Stomach (tissue), 9 donors: ENCODE data around the gene SPACA7. TPM values are rescaled to one million over a fixed set of nuclear protein-coding genes. Genes with fewer than 3 reads are reported as not detected.
"Not testable (repeated sequence)": the region's sequence is repeated elsewhere in the genome, so short reads cannot be mapped to it uniquely, and the experiment has no call there.

Source experiments
- DNase-seq, 2 donors: peaks; one replicate each; pipeline versions ENCODE4 v3.0.0 to v3.0.0-alpha.2; 2013 to 2019
- H3K27ac ChIP-seq, 5 donors: fragments of 200-600 bp in 4 of 5; sonication (generic) in 4 of 5; one replicate each; pipeline ENCODE4 v1.5.1; 2013 to 2019; ENCODE audit warnings: mild to moderate bottlenecking in 1 of 5, moderate library complexity in 1 of 5
- H3K27me3 ChIP-seq, 3 donors: fragments of 200-600 bp; sonication (generic); one replicate each; pipeline ENCODE4 v1.5.1; 2017 to 2019; ENCODE audit warnings: mixed run types in 1 of 3
- H3K36me3 ChIP-seq, 4 donors: fragments of 200-600 bp; sonication (generic); 1 replicate in 3 of 4; 2 replicates in 1 of 4; pipeline ENCODE4 v1.5.1; 2016 to 2019
- H3K4me1 ChIP-seq, 4 donors: fragments of 200-600 bp; sonication (generic); one replicate each; pipeline ENCODE4 v1.5.1; 2016 to 2019
- H3K4me3 ChIP-seq, 4 donors: fragments of 200-600 bp; sonication (generic) in 3 of 4; one replicate each; pipeline ENCODE4 v1.5.1; 2016 to 2019; ENCODE audit warnings: mild to moderate bottlenecking in 1 of 4
- H3K9me3 ChIP-seq, 4 donors: fragments of 200-600 bp; sonication (generic); one replicate each; pipeline ENCODE4 v1.5.1; 2016 to 2019
- CTCF ChIP-seq, 7 experiments: fragments of 450-650 bp in 4 of 7; fragments of 200-600 bp in 3 of 7; sonication (generic) in 3 of 7; IDR thresholded peaks; one replicate each; pipeline ENCODE4 v1.5.1; 2016 to 2019; ENCODE audit warnings: antibody characterized with exemption in 7 of 7, control low read depth in 2 of 7, mild to moderate bottlenecking in 1 of 7
- EP300 ChIP-seq: sonication (generic); formaldehyde crosslinking; IDR thresholded peaks from one replicate; pipeline ENCODE4 v1.6.1; 2017; ENCODE audit warnings: antibody characterized with exemption
- POLR2A ChIP-seq, 4 donors: fragments of 450-650 bp; IDR thresholded peaks; one replicate each; pipeline ENCODE4 v1.6.1; 2016; ENCODE audit warnings: antibody characterized with exemption in 4 of 4, control low read depth in 2 of 4, mild to moderate bottlenecking in 1 of 4, moderate library complexity in 1 of 4
- POLR2AphosphoS5 ChIP-seq, 3 donors: sonication (generic); formaldehyde crosslinking; IDR thresholded peaks; one replicate each; pipeline ENCODE4 v1.6.1; 2016; ENCODE audit warnings: antibody characterized with exemption in 3 of 3
- WGBS, 5 donors: extraction: QIAGEN DNeasy Blood & Tissue Kit in 3 of 5; methylation state at CpG; one replicate each; pipeline versions ENCODE4 v1.1.5 to v1.1.7; 2013 to 2018; 5-methylcytosine and 5-hydroxymethylcytosine counted together
- intact Hi-C: fragments of 100-400 bp; cut with DNase I; formaldehyde crosslinking; loops from one replicate; pipeline ENCODE4 v1.15.1; 2023; ENCODE audit warnings: low total_unique reads
- polyA plus RNA-seq, 3 donors: library from polyadenylated mRNA; stranded (reverse); fragments of 200-250 nt; gene quantifications; one replicate each; pipeline ENCODE4 v1.2.3, GENCODE V29; 2013
- total RNA-seq, 5 donors: library from RNA; depleted of rRNA; stranded (reverse); fragments of >200 nt; gene quantifications; one replicate each; pipeline versions ENCODE4 v1.1.0 to v1.2.3, GENCODE V29; 2014 to 2016
- donor health status: healthy with polysubstance abuse.
- donor health status: Bipolar disorder and iron deficiency.
- donor health status: healthy.

SPACA7 gene
- total and polyA plus RNA-seq, 8 donors = not detected

- Histone ChIP-seq H3K9me3 (no peaks in the 10 kb centered on the region), H3K4me3 (no peak overlapping the region), H3K27ac (no peak overlapping the region), H3K27me3 (peaks cover 0 to 3% (median 0%) of the 10 kb centered on the region in 3 donors), H3K4me1 (no peaks in the 10 kb centered on the region), H3K36me3 (no peaks in the 10 kb centered on the region)
- 72 to 80% (median 78%) methylated on average over 8 of the region's 8 CpGs for WGBS, 5 donors
- intact Hi-C loops = no loop called here
- no peak for DNase-seq
- TF ChIP-seq POLR2AphosphoS5 (IDR thresholded peaks at IDR 0.05) (no peak), EP300 (no peak), CTCF (IDR thresholded peaks at IDR 0.05) (no peak), POLR2A (IDR thresholded peaks at IDR 0.05) (no peak)
These were observed 15.6 kb downstream of the SPACA7 start for GRCh38 chr13:112391746-112392145.

- no peak for DNase-seq
- Histone ChIP-seq H3K27me3 (peaks cover 0 to 3% (median 0%) of the 10 kb centered on the region in 3 donors), H3K4me3 (no peak overlapping the region), H3K9me3 (no peaks in the 10 kb centered on the region), H3K27ac (no peak overlapping the region), H3K4me1 (no peaks in the 10 kb centered on the region), H3K36me3 (no peaks in the 10 kb centered on the region)
- WGBS, 5 donors = 47 to 92% (median 77%) methylated on average over 4 of the region's 4 CpGs
- intact Hi-C loops = no loop called here
- no peak for TF ChIP-seq POLR2AphosphoS5 (IDR thresholded peaks at IDR 0.05)
- no peak for TF ChIP-seq CTCF (IDR thresholded peaks at IDR 0.05)
- no peak for TF ChIP-seq POLR2A (IDR thresholded peaks at IDR 0.05)
- no peak for TF ChIP-seq EP300
These were observed 16.6 kb downstream of the SPACA7 start for GRCh38 chr13:112392719-112393118.

GRCh38 chr13:112395022-112395421, 18.9 kb downstream of the SPACA7 start:
- H3K4me3 ChIP-seq, H3K27ac ChIP-seq, H3K9me3 ChIP-seq, H3K27me3 ChIP-seq, H3K36me3 ChIP-seq, H3K4me1 ChIP-seq, DNase-seq: not testable (repeated sequence)
- intact Hi-C loops = loop anchor here (5.0 kb wide), 1 partner anchor 1443 kb away; no protein-coding TSS in a partner anchor
- 53 to 60% (median 54%) methylated on average over 16 of the region's 16 CpGs; no CpG with 5 or more reads in 1 of the 5 donors for WGBS, 5 donors

GRCh38 chr13:112395941-112396340, 19.8 kb downstream of the SPACA7 start:
- H3K27ac ChIP-seq, H3K4me3 ChIP-seq, H3K9me3 ChIP-seq, DNase-seq, H3K27me3 ChIP-seq, H3K36me3 ChIP-seq, H3K4me1 ChIP-seq: not testable (repeated sequence)
- 50 to 88% (median 87%) methylated on average over 3 to 13 of the region's 13 CpGs for WGBS, 5 donors
- intact Hi-C loops = loop anchor here (5.0 kb wide), 1 partner anchor 1444 kb away; no protein-coding TSS in a partner anchor

- DNase-seq = no peak
- intact Hi-C loops = loop anchor here (5.0 kb wide), 1 partner anchor 1445 kb away; no protein-coding TSS in a partner anchor
- Histone ChIP-seq H3K9me3 (no peaks in the 10 kb centered on the region), H3K27ac (no peak overlapping the region), H3K27me3 (peaks cover 0 to 6% (median 5%) of the 10 kb centered on the region in 3 donors), H3K4me3 (no peak overlapping the region), H3K36me3 (no peaks in the 10 kb centered on the region), H3K4me1 (no peaks in the 10 kb centered on the region)
- TF ChIP-seq POLR2AphosphoS5 (IDR thresholded peaks at IDR 0.05) (no peak), POLR2A (IDR thresholded peaks at IDR 0.05) (no peak), CTCF (IDR thresholded peaks at IDR 0.05) (no peak), EP300 (no peak)
- WGBS, 5 donors = 79 to 89% (median 86%) methylated on average over 6 to 9 of the region's 9 CpGs
These were observed 21.0 kb downstream of the SPACA7 start for GRCh38 chr13:112397108-112397507.

GRCh38 chr13:112398347-112398746, 22.2 kb downstream of the SPACA7 start:
- not testable (repeated sequence) for H3K27me3 ChIP-seq, H3K4me3 ChIP-seq, H3K36me3 ChIP-seq, H3K27ac ChIP-seq, DNase-seq, H3K9me3 ChIP-seq, H3K4me1 ChIP-seq
- intact Hi-C loops = loop anchor here (5.0 kb wide), 1 partner anchor 1446 kb away; no protein-coding TSS in a partner anchor
- 57 to 79% (median 76%) methylated on average over 2 to 6 of the region's 6 CpGs for WGBS, 5 donors

GRCh38 chr13:112409828-112410227, 33.7 kb downstream of the SPACA7 start:
- intact Hi-C loops = not testable (repeated sequence)
- 52 to 87% (median 84%) methylated on average over 3 of the region's 3 CpGs for WGBS, 5 donors

More at GRCh38 chr13:112409828-112410227, 33.7 kb downstream of the SPACA7 start:
- DNase-seq, H3K4me3 ChIP-seq, H3K36me3 ChIP-seq, H3K27me3 ChIP-seq, H3K4me1 ChIP-seq, H3K27ac ChIP-seq: not testable (repeated sequence)
- H3K9me3 ChIP-seq = peaks cover 0 to 37% (median 17%) of the 10 kb centered on the region in 4 donors
